Tibial nerve (tissue), 4 donors: ENCODE results near the gene DNAJC9.

Experiments
- CTCF ChIP-seq, 5 experiments: fragments of 200-600 bp in 3 of 5; fragments of 450-650 bp in 2 of 5; sonication (generic) in 3 of 5; IDR thresholded peaks; one replicate each; pipeline ENCODE4 v1.5.1; 2016 to 2019; ENCODE audit warnings: antibody characterized with exemption in 5 of 5, mild to moderate bottlenecking in 3 of 5, moderate library complexity in 2 of 5
- EP300 ChIP-seq, 2 donors: sonication (generic); formaldehyde crosslinking; IDR thresholded peaks; one replicate each; pipeline ENCODE4 v1.6.1; 2017; ENCODE audit warnings: antibody characterized with exemption in 2 of 2, mild to moderate bottlenecking in 1 of 2

GRCh38 chr10:73225518-73225917 lies 21.5 kb downstream of the DNAJC9 start:
- no peak for TF ChIP-seq CTCF (IDR thresholded peaks at IDR 0.05)
- no peak for TF ChIP-seq EP300 (IDR thresholded peaks at IDR 0.05)
